Stimulated activated naive CD8-positive, alpha-beta T cell treated with anti-CD3 and anti-CD28 coated beads, Interleukin-15, amount 100 ng/mL, for 72 hours (primary cell): ENCODE results near the gene POLR2J2.
"Not testable (repeated sequence)": the region's sequence is repeated elsewhere in the genome, so short reads cannot be mapped to it uniquely, and the experiment has no call there.

ENCODE experiments used
- ATAC-seq: fragments of 150-1000 bp; cut with Tn5 transposase; 2 replicates; pipeline ENCODE4 v1.10.0; 2021; ENCODE audit warnings: mild to moderate bottlenecking, moderate library complexity
- DNase-seq, 2 donors: peaks; one replicate each; pipeline ENCODE4 v3.0.0; 2021 to 2022
- H3K27ac Mint-ChIP-seq, 2 donors: one replicate each; pipeline ENCODE4 v1.8.0; 2022; ENCODE audit warnings: mild to moderate bottlenecking in 2 of 2, mixed read lengths in 2 of 2, moderate library complexity in 2 of 2
- H3K27me3 Mint-ChIP-seq: one replicate; pipeline ENCODE4 v1.8.0; 2022; ENCODE audit warnings: mixed read lengths
- H3K4me1 Mint-ChIP-seq: one replicate; pipeline ENCODE4 v1.8.0; 2022; ENCODE audit warnings: mild to moderate bottlenecking, mixed read lengths
- H3K4me3 Mint-ChIP-seq, 2 donors: one replicate each; pipeline ENCODE4 v1.8.0; 2022; ENCODE audit warnings: mild to moderate bottlenecking in 2 of 2, mixed read lengths in 2 of 2, moderate library complexity in 1 of 2
- H3K9me3 Mint-ChIP-seq, 2 donors: one replicate each; pipeline ENCODE4 v1.8.0; 2022; ENCODE audit warnings: mixed read lengths in 2 of 2

The POLR2J2 gene

GRCh38 chr7:102671166-102671955 is at the start of gene POLR2J2:
Gene POLR2J2 (minus strand): TSS chr7:102671663. CDS start chr7:102671601, 62 bp downstream.
- peak; percentile 36 to 93 for DNase-seq

GRCh38 chr7:102718491-102718890 is 47.0 kb upstream of the POLR2J2 start:
- not testable (repeated sequence) for H3K27ac Mint-ChIP-seq, H3K4me1 Mint-ChIP-seq, DNase-seq, H3K9me3 Mint-ChIP-seq, H3K4me3 Mint-ChIP-seq, ATAC-seq
- H3K27me3 Mint-ChIP-seq: peaks cover 11% of the 10 kb centered on the region

More at GRCh38 chr7:102671166-102671955, at the start of gene POLR2J2:
- ATAC-seq: peak; percentile 90
- H3K27ac Mint-ChIP-seq: peak within 1 kb of the TSS; percentile 25 to 63
- not testable (repeated sequence) for H3K9me3 Mint-ChIP-seq, H3K27me3 Mint-ChIP-seq, H3K4me1 Mint-ChIP-seq
- H3K4me3 Mint-ChIP-seq: peak within 1 kb of the TSS; percentile 29 to 77

GRCh38 chr7:102715718-102716117 is 44.3 kb upstream of the POLR2J2 start:
- peak; percentile 22 for ATAC-seq
- H3K9me3 Mint-ChIP-seq: not testable (repeated sequence)
- H3K27ac Mint-ChIP-seq: peak overlapping the region in 1 of 2 donors; percentile 88

GRCh38 chr7:102714774-102715522 is 43.5 kb upstream of the POLR2J2 start:
- not testable (repeated sequence) for H3K27me3 Mint-ChIP-seq, H3K9me3 Mint-ChIP-seq
- Mint-ChIP-seq H3K4me1 (peaks cover 23% of the 10 kb centered on the region), H3K27ac (peak overlapping the region; percentile 59 to 88), H3K4me3 (peak overlapping the region in 1 of 2 donors; percentile 25)
- peak; percentile 78 for ATAC-seq
- peak in 1 of 2 donors; percentile 55 for DNase-seq

More at GRCh38 chr7:102715718-102716117, 44.3 kb upstream of the POLR2J2 start:
- H3K4me3 Mint-ChIP-seq, H3K27me3 Mint-ChIP-seq, DNase-seq: not testable (repeated sequence)
- H3K4me1 Mint-ChIP-seq: peaks cover 23% of the 10 kb centered on the region

GRCh38 chr7:102713691-102714080 is 42.2 kb upstream of the POLR2J2 start:
- not testable (repeated sequence) for H3K9me3 Mint-ChIP-seq, H3K27me3 Mint-ChIP-seq, DNase-seq, H3K27ac Mint-ChIP-seq
- Mint-ChIP-seq H3K4me1 (peaks cover 23% of the 10 kb centered on the region), H3K4me3 (peak overlapping the region; percentile 59 to 82)
- peak; percentile 82 for ATAC-seq

- H3K4me1 Mint-ChIP-seq: peaks cover 23% of the 10 kb centered on the region
- DNase-seq (peak; percentile 49 to 74), ATAC-seq (peak; percentile 93)
- peak overlapping the region; percentile 59 to 82 for H3K4me3 Mint-ChIP-seq
- H3K9me3 Mint-ChIP-seq, H3K27me3 Mint-ChIP-seq: not testable (repeated sequence)
- H3K27ac Mint-ChIP-seq: peak overlapping the region; percentile 14 to 77
Observed at GRCh38 chr7:102713011-102713690, 41.7 kb upstream of the POLR2J2 start.

GRCh38 chr7:102698962-102699750 is 27.7 kb upstream of the POLR2J2 start:
- ATAC-seq, H3K4me3 Mint-ChIP-seq, H3K9me3 Mint-ChIP-seq, H3K4me1 Mint-ChIP-seq, DNase-seq: not testable (repeated sequence)
- peak overlapping the region in 1 of 2 donors; percentile 10 for H3K27ac Mint-ChIP-seq
- peaks cover 30% of the 10 kb centered on the region for H3K27me3 Mint-ChIP-seq

GRCh38 chr7:102697642-102698512 is 26.4 kb upstream of the POLR2J2 start:
- H3K4me3 Mint-ChIP-seq, ATAC-seq, DNase-seq, H3K4me1 Mint-ChIP-seq, H3K27ac Mint-ChIP-seq, H3K9me3 Mint-ChIP-seq: not testable (repeated sequence)
- peaks cover 30% of the 10 kb centered on the region for H3K27me3 Mint-ChIP-seq

- DNase-seq, H3K4me3 Mint-ChIP-seq, H3K4me1 Mint-ChIP-seq, H3K9me3 Mint-ChIP-seq, H3K27ac Mint-ChIP-seq, ATAC-seq: not testable (repeated sequence)
- peaks cover 23% of the 10 kb centered on the region for H3K27me3 Mint-ChIP-seq
Observed at GRCh38 chr7:102696009-102696408, 24.5 kb upstream of the POLR2J2 start.

GRCh38 chr7:102695033-102695552 is 23.6 kb upstream of the POLR2J2 start:
- H3K4me3 Mint-ChIP-seq, DNase-seq, H3K27ac Mint-ChIP-seq, H3K4me1 Mint-ChIP-seq, ATAC-seq, H3K9me3 Mint-ChIP-seq: not testable (repeated sequence)
- peaks cover 14% of the 10 kb centered on the region for H3K27me3 Mint-ChIP-seq

- H3K27ac Mint-ChIP-seq, H3K4me3 Mint-ChIP-seq, H3K27me3 Mint-ChIP-seq, DNase-seq, H3K4me1 Mint-ChIP-seq, H3K9me3 Mint-ChIP-seq, ATAC-seq: not testable (repeated sequence)
Observed at GRCh38 chr7:102694008-102694407, 22.5 kb upstream of the POLR2J2 start.

- peak overlapping the region in 1 of 2 donors; percentile 9 for H3K4me3 Mint-ChIP-seq
- not testable (repeated sequence) for H3K4me1 Mint-ChIP-seq, H3K27ac Mint-ChIP-seq
Observed at GRCh38 chr7:102690602-102691001, 19.1 kb upstream of the POLR2J2 start.

GRCh38 chr7:102689436-102690282 is 18.2 kb upstream of the POLR2J2 start:
- ATAC-seq: peak; percentile 87
- H3K4me3 Mint-ChIP-seq, H3K4me1 Mint-ChIP-seq, H3K27ac Mint-ChIP-seq, H3K27me3 Mint-ChIP-seq, H3K9me3 Mint-ChIP-seq: not testable (repeated sequence)
- peak; percentile 17 to 20 for DNase-seq

More at GRCh38 chr7:102690602-102691001, 19.1 kb upstream of the POLR2J2 start:
- H3K27me3 Mint-ChIP-seq, H3K9me3 Mint-ChIP-seq, DNase-seq, ATAC-seq: not testable (repeated sequence)
